Neuron (in vitro differentiated cells): ENCODE data around the gene ELK4.
A peak's percentile ranks its signal among the peaks of the same experiment; 100 is the strongest.

Source experiments
- H2AFZ ChIP-seq: one replicate; pipeline ENCODE4 v1.6.1; 2013; ENCODE audit warnings: low read depth, mild to moderate bottlenecking, inconsistent platforms, low read length, moderate library complexity
- H3K27me3 ChIP-seq: one replicate; pipeline ENCODE4 v1.6.1; 2013; ENCODE audit warnings: low read length; ENCODE audit not compliant: insufficient read depth
- H3K36me3 ChIP-seq: one replicate; pipeline ENCODE4 v1.6.1; 2013; ENCODE audit warnings: low read length; ENCODE audit not compliant: insufficient read depth
- H3K4me1 ChIP-seq: one replicate; pipeline ENCODE4 v1.6.1; 2013; ENCODE audit warnings: low read length; ENCODE audit not compliant: insufficient read depth
- H3K4me3 ChIP-seq: 2 replicates; pipeline ENCODE4 v1.5.1; 2013; ENCODE audit warnings: mild to moderate bottlenecking, low read length, moderate library complexity
- H3K9me3 ChIP-seq: one replicate; pipeline ENCODE4 v1.6.1; 2013; ENCODE audit warnings: low read length

Gene ELK4

DNA sequence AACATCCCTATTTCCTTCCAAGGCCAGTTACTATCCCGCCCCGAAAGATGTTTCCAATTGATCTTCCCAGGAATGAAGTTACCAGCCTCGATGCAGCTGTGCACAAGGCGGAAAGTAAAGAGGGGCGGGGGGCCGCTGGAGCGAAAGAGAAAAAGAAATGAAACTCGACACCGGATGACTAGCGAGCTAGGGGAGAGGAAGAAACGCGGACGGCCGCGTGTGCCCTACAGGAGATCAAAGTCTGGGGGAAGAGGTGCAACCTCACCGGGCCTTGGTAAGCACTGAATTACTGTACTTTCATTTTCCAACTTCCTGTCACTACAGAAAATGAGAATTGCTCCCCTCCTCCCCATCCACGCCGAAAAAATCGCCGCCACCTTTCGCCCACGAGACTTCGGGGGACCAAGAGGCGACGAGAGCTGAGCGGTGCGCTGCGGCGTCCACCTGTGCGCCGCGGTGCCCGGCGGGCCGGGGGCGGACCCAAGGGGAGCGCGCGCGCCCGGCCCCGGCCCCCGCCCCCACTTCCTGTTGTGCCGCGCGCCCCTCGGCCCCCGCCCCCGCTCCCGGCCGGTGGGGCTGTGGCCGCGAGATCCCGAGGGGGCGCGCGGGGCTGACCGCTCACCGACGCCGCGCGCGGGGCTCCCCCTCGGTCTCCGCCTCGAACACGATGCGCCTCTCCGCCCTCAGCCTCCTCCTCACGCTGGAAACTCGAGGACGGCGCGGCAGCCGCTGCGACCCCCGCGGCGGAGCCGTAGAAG is 622 bp downstream of the ELK4 start:
- H3K36me3 ChIP-seq, result no peaks in the 10 kb centered on the region
- peaks cover 18% of the 10 kb centered on the region for H3K4me1 ChIP-seq
- peak overlapping the region; percentile 63 for H2AFZ ChIP-seq
- peak overlapping the region; percentile 75 for H3K4me3 ChIP-seq
- H3K27me3 ChIP-seq, result no peaks in the 10 kb centered on the region
- H3K9me3 ChIP-seq, result no peaks in the 10 kb centered on the region

DNA sequence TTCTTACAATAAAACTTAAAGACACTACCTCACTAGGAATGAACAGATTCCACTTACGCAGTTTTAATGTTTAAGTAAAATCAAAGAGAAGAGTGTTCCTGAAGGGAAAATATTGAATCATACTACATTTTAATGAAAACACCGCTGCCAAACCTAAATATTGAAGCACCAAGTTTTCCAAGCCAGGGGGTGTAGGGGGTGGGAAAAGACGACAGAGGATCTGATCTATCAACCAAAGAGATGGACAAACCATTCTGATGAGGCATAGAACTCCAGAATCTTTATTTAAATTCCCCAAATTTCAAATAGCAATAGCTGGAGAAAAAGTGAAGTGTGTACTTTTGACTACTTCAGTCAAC is 1.2 kb downstream of the ELK4 start:
- Histone ChIP-seq H3K4me1 (peaks cover 16% of the 10 kb centered on the region), H3K9me3 (no peaks in the 10 kb centered on the region), H2AFZ (peak overlapping the region; percentile 63), H3K36me3 (no peaks in the 10 kb centered on the region), H3K27me3 (no peaks in the 10 kb centered on the region), H3K4me3 (peak overlapping the region; percentile 75)

DNA sequence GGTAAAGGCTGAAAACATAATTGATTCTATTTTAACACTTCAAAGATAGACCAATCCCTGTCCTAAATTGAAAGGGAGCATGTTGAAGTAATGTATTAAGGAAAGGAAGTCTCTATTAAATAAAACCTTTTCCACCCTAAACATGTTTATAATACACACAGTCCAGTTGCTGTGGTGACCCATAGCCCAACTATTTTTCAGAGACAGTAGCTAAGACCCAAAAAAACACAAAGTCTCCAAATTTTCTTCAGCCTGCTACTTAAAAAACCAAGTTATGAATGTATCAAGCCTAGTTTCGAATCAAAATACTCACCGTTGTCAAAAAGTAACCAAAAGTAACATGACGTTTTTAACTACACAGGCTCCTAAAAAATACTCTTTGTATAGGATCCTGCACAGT is 1.6 kb downstream of the ELK4 start:
- Histone ChIP-seq H3K27me3 (no peaks in the 10 kb centered on the region), H2AFZ (no peak overlapping the region), H3K9me3 (no peaks in the 10 kb centered on the region), H3K4me3 (peak overlapping the region; percentile 75), H3K36me3 (no peaks in the 10 kb centered on the region), H3K4me1 (peaks cover 16% of the 10 kb centered on the region)

- no peaks in the 10 kb centered on the region for H3K27me3 ChIP-seq
- no peak overlapping the region for H2AFZ ChIP-seq
- no peaks in the 10 kb centered on the region for H3K9me3 ChIP-seq
- no peaks in the 10 kb centered on the region for H3K36me3 ChIP-seq
- peak overlapping the region; percentile 75 for H3K4me3 ChIP-seq
- peaks cover 16% of the 10 kb centered on the region for H3K4me1 ChIP-seq
Observed at GRCh38 chr1:205629751-205630150, 2.1 kb downstream of the ELK4 start.

DNA sequence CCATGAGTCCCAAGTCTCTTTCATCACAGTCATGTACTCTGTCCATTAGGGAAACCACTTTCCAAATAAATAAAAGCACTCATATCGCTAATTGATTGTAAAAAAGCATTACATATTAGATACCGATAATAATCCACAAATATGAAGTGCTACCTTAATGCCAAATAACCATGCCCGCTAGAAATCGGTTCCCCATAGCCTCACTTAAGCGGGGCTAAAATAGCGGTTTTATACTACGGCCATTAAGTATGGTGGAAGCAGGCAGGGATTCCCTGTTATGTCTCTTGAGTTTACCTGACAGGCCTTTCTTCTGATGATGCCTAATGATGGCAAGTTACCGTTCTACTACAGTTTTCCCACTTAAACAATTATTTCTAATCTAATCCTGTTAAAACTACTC is 3.9 kb downstream of the ELK4 start:
- Histone ChIP-seq H3K4me3 (no peak overlapping the region), H3K36me3 (peaks cover 7% of the 10 kb centered on the region), H3K4me1 (peaks cover 15% of the 10 kb centered on the region), H3K9me3 (no peaks in the 10 kb centered on the region), H3K27me3 (no peaks in the 10 kb centered on the region), H2AFZ (no peak overlapping the region)

DNA sequence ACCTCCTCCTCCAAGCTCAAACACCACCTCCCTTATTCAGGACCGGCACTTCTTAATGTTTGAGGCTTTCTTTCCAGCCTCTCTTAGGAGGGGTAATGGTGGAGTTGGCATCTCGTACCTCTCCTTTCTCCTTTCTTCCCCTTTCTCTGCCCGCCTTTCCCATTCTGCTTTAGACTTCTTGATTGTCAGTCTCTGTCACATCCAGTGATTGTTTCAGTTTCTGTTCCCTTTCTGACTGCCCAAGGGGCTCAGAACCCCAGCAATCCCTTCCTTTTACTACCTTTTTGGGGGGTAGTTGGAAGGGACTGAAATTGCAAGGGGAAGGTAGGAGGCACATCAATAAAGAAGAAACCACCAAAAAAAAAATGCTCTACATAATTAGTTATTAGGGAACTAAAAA is 5.6 kb downstream of the ELK4 start:
- Histone ChIP-seq H3K4me1 (peaks cover 10% of the 10 kb centered on the region), H3K36me3 (peaks cover 14% of the 10 kb centered on the region), H3K4me3 (no peak overlapping the region), H3K9me3 (no peaks in the 10 kb centered on the region), H3K27me3 (no peaks in the 10 kb centered on the region), H2AFZ (no peak overlapping the region)

DNA sequence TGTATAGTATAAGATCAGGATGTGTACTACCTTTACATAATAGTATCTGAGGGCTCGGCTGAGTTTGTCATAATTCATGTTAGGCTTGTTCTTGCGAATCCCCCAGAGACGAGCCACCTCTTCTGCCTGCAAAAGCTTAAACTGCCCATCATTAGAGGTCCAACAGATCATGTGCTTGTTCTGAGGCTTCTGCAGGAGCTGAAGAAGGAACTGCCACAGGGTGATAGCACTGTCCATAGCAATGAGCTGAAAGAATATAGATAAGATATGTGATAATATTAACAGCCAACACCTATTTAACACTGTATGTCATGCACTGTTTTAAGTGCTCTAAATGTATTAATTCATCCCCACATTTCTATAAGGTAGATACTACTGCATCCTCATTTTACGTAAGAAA is 8.2 kb downstream of the ELK4 start:
- Histone ChIP-seq H3K36me3 (peaks cover 33% of the 10 kb centered on the region), H3K27me3 (no peaks in the 10 kb centered on the region), H3K4me3 (no peak overlapping the region), H3K9me3 (no peaks in the 10 kb centered on the region), H3K4me1 (no peaks in the 10 kb centered on the region), H2AFZ (no peak overlapping the region)

- no peak overlapping the region for H3K4me3 ChIP-seq
- no peaks in the 10 kb centered on the region for H3K4me1 ChIP-seq
- H3K27me3 ChIP-seq, result no peaks in the 10 kb centered on the region
- no peaks in the 10 kb centered on the region for H3K9me3 ChIP-seq
- peaks cover 59% of the 10 kb centered on the region for H3K36me3 ChIP-seq
- no peak overlapping the region for H2AFZ ChIP-seq
Observed at GRCh38 chr1:205620269-205620668, 11.5 kb downstream of the ELK4 start.

DNA sequence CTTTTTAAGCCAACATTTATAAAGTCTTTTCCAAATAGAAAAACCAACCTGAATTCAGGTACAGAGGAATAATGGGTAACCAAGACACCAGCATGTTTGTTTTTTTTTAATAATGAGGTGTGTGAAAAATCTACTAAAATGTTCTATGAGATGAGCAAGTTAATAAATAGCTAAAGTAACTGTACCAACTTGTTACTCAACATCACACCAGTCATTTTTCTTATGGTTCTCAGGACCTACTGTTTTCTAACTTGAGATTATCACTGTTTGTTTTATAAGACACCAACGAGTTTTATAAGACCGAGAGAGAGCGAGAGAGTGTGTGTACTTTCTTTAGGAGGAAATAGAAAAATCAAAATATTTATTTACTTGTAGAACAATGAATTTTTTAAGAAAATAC is 12.4 kb downstream of the ELK4 start:
- Histone ChIP-seq H2AFZ (no peak overlapping the region), H3K9me3 (no peaks in the 10 kb centered on the region), H3K36me3 (peaks cover 59% of the 10 kb centered on the region), H3K27me3 (no peaks in the 10 kb centered on the region), H3K4me3 (no peak overlapping the region), H3K4me1 (no peaks in the 10 kb centered on the region)

GRCh38 chr1:205616563-205617293 is 15.1 kb downstream of the ELK4 start:
- no peaks in the 10 kb centered on the region for H3K27me3 ChIP-seq
- H3K4me1 ChIP-seq, result no peaks in the 10 kb centered on the region
- H3K9me3 ChIP-seq, result no peaks in the 10 kb centered on the region
- no peak overlapping the region for H2AFZ ChIP-seq
- H3K36me3 ChIP-seq, result peaks cover 56% of the 10 kb centered on the region
- H3K4me3 ChIP-seq, result no peak overlapping the region

DNA sequence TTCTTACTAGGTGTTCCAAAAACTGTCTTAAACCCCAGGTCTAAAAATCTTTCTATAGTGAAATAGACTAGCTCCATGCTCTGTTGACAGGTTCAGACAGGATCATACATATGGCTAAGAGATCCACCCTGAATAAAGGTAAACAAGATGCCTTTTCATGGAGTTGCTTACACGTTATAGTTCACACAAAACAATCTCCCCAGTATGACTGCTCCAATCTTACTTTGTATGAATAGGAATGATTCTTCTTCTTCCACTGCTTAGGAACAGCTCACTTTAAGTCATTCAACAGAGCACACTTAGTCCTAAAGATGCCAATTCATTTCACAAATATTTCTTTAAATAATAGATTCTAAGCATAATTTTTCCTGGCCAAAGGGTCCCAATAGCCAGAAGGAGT is 16.0 kb downstream of the ELK4 start:
- Histone ChIP-seq H3K9me3 (no peaks in the 10 kb centered on the region), H2AFZ (no peak overlapping the region), H3K4me3 (no peak overlapping the region), H3K27me3 (no peaks in the 10 kb centered on the region), H3K36me3 (peaks cover 62% of the 10 kb centered on the region), H3K4me1 (no peaks in the 10 kb centered on the region)

DNA sequence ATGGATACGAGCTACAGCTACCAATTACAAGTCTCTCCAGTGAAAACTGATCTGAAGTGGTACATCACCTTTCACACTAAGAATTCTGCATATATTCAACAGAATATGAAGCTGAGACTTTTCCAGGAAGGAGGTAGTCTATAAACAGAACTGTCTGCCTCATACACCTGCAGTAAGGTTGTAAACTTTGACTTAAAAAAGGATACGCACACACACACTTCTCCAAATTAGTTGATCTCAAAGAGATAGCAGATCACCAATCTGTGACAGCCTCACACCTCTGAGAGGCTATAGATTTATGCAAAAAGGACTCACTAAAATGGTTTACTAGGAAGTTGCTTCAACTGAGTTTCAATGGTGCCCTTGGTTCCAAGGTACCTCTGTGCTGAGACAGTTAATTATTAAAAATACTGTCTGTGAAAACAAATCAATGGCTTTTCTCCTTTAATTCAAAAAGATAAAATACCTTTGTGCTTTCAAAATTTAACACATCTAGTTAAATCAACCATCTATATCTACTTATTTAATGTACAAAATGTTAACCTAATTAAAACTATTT is 17.9 kb downstream of the ELK4 start:
- H3K36me3 ChIP-seq, result peaks cover 45% of the 10 kb centered on the region
- no peaks in the 10 kb centered on the region for H3K4me1 ChIP-seq
- H3K27me3 ChIP-seq, result no peaks in the 10 kb centered on the region
- H2AFZ ChIP-seq, result no peak overlapping the region
- no peak overlapping the region for H3K4me3 ChIP-seq
- no peaks in the 10 kb centered on the region for H3K9me3 ChIP-seq

- Histone ChIP-seq H3K27me3 (no peaks in the 10 kb centered on the region), H3K9me3 (no peaks in the 10 kb centered on the region), H2AFZ (no peak overlapping the region), H3K4me1 (no peaks in the 10 kb centered on the region), H3K36me3 (peaks cover 37% of the 10 kb centered on the region), H3K4me3 (no peak overlapping the region)
Observed at GRCh38 chr1:205612556-205612955, 19.3 kb downstream of the ELK4 start.
